ENCODE results near the gene TLCD3A. TPM values are rescaled to one million over a fixed set of nuclear protein-coding genes. Genes with fewer than 3 reads are reported as not detected.

TLCD3A gene
- polyA plus RNA-seq, 1 of the 3 experiments (the other 2 are of a cell fraction): 31.7 TPM

DNA sequence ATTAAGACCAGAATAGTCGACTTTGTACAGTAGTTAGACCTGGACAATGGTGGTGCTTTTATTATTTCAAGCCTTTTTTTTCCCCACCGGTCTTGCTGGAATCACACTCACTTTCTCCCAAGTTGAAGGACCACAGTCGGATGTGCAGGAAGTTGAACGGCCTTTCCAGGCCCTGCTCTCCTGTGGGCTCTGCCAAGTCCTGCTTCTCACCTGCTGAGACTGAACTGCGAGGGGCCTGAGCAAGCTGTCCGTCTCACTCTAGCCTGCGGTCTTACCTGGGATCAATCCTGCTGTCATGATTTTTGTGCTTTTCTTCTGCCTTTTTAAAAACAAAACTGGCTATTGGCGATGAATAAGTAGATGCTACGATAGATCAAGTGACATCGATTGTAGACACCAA lies 1.3 kb downstream of the TLCD3A start (continued):
- no peak for TF ChIP-seq MEF2A (IDR thresholded peaks at IDR 0.05; ENCODE audit: borderline replicate concordance, low read depth)
- TF ChIP-seq, protein P1, sequence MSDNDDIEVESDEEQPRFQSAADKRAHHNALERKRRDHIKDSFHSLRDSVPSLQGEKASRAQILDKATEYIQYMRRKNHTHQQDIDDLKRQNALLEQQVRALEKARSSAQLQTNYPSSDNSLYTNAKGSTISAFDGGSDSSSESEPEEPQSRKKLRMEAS (IDR thresholded peaks at IDR 0.05; ENCODE audit: low read depth): no peak

DNA sequence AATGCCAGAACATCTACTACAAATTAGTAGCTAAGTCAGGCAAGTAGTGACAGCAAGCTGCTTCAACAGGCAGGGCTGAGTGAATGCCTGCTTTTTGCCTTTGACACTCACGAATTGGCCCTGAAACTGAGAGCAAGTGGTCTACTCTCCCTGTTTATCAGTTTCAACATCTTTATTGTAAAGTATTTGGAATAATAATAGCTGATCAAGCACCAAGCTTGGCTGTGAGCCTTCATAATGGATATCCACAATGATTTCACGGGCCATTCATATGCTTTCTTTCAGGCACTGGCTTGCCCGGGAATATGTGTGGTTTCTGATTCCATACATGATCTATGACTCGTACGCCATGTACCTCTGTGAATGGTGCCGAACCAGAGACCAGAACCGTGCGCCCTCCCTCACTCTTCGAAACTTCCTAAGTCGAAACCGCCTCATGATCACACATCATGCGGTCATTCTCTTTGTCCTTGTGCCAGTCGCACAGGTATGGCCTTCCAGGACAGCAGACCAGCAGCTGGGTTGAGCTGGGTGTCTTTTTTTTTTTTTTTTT lies 5.2 kb downstream of the TLCD3A start:
- no peak for DNase-seq
- Histone ChIP-seq H3K27me3 (ENCODE audit: insufficient read depth) (no peaks in the 10 kb centered on the region), H2AFZ (ENCODE audit: low read depth) (no peak overlapping the region), H3K4me1 (ENCODE audit: control insufficient read depth in 1 of 2, insufficient read depth in 2 of 2, low read depth in 1 of 2, low read length in 1 of 2) (peaks cover 0 to 8% of the 10 kb centered on the region in 2 experiments; a peak in 1 of 4 replicates), H3K4me3 (ENCODE audit: low read depth in 2 of 2, low read length in 1 of 2) (no peak overlapping the region), H3K36me3 (replicated peaks in 1 of 2; ENCODE audit: control insufficient read depth in 1 of 2, insufficient read depth in 2 of 2, low read length in 1 of 2) (peaks cover 28 to 33% of the 10 kb centered on the region in 2 experiments), H3K4me2 (no peak overlapping the region), H3K9me3 (no peaks in the 10 kb centered on the region), H3F3A (replicated peaks; ENCODE audit: insufficient read depth) (peaks cover 2% of the 10 kb centered on the region), H3K9ac (no peak overlapping the region), H3K79me2 (ENCODE audit: insufficient read depth) (peaks cover 48% of the 10 kb centered on the region), H3K9me2 (no peaks in the 10 kb centered on the region), H4K20me1 (ENCODE audit: insufficient read depth) (0 out of 2 replicates have a peak, but pooled peaks cover 3% of the 10 kb centered on the region), H3K27ac (ENCODE audit: low read depth in 2 of 2, low read length in 1 of 2) (no peak overlapping the region; a peak in 1 of 4 replicates)
- TF ChIP-seq JUND (IDR thresholded peaks at IDR 0.05): no peak
- TF ChIP-seq MXI1 (IDR thresholded peaks at IDR 0.05; ENCODE audit: low read depth, low read length): no peak
- TF ChIP-seq GABPA (IDR thresholded peaks at IDR 0.05; ENCODE audit: low read depth): no peak
- TF ChIP-seq, protein P2, sequence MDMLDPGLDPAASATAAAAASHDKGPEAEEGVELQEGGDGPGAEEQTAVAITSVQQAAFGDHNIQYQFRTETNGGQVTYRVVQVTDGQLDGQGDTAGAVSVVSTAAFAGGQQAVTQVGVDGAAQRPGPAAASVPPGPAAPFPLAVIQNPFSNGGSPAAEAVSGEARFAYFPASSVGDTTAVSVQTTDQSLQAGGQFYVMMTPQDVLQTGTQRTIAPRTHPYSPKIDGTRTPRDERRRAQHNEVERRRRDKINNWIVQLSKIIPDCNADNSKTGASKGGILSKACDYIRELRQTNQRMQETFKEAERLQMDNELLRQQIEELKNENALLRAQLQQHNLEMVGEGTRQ (IDR thresholded peaks at IDR 0.05; ENCODE audit: borderline replicate concordance, low read depth, low read length): no peak
- TF ChIP-seq FOSL2 (IDR thresholded peaks at IDR 0.05; ENCODE audit: borderline replicate concordance, low read depth): no peak
- TF ChIP-seq, protein P3, sequence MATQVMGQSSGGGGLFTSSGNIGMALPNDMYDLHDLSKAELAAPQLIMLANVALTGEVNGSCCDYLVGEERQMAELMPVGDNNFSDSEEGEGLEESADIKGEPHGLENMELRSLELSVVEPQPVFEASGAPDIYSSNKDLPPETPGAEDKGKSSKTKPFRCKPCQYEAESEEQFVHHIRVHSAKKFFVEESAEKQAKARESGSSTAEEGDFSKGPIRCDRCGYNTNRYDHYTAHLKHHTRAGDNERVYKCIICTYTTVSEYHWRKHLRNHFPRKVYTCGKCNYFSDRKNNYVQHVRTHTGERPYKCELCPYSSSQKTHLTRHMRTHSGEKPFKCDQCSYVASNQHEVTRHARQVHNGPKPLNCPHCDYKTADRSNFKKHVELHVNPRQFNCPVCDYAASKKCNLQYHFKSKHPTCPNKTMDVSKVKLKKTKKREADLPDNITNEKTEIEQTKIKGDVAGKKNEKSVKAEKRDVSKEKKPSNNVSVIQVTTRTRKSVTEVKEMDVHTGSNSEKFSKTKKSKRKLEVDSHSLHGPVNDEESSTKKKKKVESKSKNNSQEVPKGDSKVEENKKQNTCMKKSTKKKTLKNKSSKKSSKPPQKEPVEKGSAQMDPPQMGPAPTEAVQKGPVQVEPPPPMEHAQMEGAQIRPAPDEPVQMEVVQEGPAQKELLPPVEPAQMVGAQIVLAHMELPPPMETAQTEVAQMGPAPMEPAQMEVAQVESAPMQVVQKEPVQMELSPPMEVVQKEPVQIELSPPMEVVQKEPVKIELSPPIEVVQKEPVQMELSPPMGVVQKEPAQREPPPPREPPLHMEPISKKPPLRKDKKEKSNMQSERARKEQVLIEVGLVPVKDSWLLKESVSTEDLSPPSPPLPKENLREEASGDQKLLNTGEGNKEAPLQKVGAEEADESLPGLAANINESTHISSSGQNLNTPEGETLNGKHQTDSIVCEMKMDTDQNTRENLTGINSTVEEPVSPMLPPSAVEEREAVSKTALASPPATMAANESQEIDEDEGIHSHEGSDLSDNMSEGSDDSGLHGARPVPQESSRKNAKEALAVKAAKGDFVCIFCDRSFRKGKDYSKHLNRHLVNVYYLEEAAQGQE (IDR thresholded peaks at IDR 0.05; ENCODE audit: low read depth, low read length): no peak
- TF ChIP-seq EZH2phosphoT487 (IDR thresholded peaks at IDR 0.05; ENCODE audit: borderline replicate concordance, low read depth): no peak
- no peak for TF ChIP-seq SMC3 (IDR thresholded peaks at IDR 0.05; ENCODE audit: low read depth, low read length)
- TF ChIP-seq, protein P4, sequence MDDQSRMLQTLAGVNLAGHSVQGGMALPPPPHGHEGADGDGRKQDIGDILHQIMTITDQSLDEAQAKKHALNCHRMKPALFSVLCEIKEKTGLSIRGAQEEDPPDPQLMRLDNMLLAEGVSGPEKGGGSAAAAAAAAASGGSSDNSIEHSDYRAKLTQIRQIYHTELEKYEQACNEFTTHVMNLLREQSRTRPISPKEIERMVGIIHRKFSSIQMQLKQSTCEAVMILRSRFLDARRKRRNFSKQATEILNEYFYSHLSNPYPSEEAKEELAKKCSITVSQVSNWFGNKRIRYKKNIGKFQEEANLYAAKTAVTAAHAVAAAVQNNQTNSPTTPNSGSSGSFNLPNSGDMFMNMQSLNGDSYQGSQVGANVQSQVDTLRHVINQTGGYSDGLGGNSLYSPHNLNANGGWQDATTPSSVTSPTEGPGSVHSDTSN (IDR thresholded peaks at IDR 0.05): no peak
- TF ChIP-seq, protein P5, sequence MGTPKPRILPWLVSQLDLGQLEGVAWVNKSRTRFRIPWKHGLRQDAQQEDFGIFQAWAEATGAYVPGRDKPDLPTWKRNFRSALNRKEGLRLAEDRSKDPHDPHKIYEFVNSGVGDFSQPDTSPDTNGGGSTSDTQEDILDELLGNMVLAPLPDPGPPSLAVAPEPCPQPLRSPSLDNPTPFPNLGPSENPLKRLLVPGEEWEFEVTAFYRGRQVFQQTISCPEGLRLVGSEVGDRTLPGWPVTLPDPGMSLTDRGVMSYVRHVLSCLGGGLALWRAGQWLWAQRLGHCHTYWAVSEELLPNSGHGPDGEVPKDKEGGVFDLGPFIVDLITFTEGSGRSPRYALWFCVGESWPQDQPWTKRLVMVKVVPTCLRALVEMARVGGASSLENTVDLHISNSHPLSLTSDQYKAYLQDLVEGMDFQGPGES (IDR thresholded peaks at IDR 0.05; ENCODE audit: low read depth, low read length): no peak
- no peak for TF ChIP-seq EP300 (IDR thresholded peaks at IDR 0.05; ENCODE audit: borderline replicate concordance in 1 of 2, low read depth in 1 of 2, low read length in 1 of 2)
- TF ChIP-seq CHD2 (IDR thresholded peaks at IDR 0.05; ENCODE audit: low read length, partially characterized antibody): no peak
- no peak for TF ChIP-seq NFIC (IDR thresholded peaks at IDR 0.05; ENCODE audit: borderline replicate concordance)
- no peak for TF ChIP-seq RFX5 (IDR thresholded peaks at IDR 0.05; ENCODE audit: low read length)
- POLR2A ChIA-PET: no interaction called here
- CTCF ChIA-PET: interaction anchor here (1.2 to 1.5 kb wide), 3 partner anchors 14 to 325 kb away, joined by 3 to 6 read pairs (median 5); partner anchors contain the start of gene GEMIN4
- 94% methylated on average over 13 of the region's 13 CpGs for WGBS (ENCODE audit: low lambda C conversion rate)
